HG02588 (cell line): ENCODE measurements around the gene TUBD1.

Experiments used
- ATAC-seq: cut with Tn5 transposase; IDR thresholded peaks from one replicate; pipeline ENCODE4 v1.9.1; 2021; ENCODE audit warnings: mild to moderate bottlenecking, moderate library complexity; ENCODE audit not compliant: unreplicated experiment

Gene TUBD1

GRCh38 chr17:59827721-59828477, 64.8 kb downstream of the TUBD1 start:
- no peak for ATAC-seq

DNA sequence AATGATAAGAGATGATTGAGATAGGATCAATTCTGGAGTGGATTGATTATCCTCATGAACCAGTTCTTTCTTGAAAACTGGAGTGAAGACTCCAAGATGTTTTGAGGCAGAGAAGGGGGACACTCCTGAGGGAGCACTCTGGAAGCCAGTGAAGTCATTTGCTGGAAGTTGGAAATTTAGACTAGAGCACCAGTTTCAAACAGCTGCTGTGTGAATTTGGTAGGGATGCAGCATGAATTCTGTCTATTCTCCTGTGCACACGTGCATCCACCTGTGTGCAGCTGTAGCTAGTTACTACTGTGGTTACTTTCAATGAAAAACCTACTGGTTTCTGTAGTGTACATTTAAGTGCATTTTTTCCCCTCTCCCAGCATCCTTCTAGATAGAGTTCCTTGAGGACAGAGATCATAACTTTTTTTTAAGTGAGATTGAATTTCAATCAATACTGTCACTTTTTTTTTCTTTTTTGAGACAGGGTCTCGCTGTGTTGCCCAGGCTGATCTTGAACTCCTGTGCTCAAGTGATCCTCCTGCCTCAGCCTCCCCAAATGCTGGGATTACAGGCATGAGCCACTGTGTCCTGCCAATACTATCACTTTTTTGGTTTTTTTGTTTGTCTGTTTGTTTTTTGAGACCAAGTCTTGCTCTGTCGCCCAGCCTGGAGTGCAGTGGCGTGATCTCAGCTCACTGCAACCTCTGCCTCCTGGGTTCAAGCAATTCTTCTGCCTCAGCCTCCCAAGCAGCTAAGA, 65.9 kb downstream of the TUBD1 start:
- no peak for ATAC-seq

GRCh38 chr17:59825533-59826322, 67.0 kb downstream of the TUBD1 start:
- ATAC-seq: no peak

GRCh38 chr17:59815965-59816364, 76.8 kb downstream of the TUBD1 start:
- ATAC-seq: no peak

DNA sequence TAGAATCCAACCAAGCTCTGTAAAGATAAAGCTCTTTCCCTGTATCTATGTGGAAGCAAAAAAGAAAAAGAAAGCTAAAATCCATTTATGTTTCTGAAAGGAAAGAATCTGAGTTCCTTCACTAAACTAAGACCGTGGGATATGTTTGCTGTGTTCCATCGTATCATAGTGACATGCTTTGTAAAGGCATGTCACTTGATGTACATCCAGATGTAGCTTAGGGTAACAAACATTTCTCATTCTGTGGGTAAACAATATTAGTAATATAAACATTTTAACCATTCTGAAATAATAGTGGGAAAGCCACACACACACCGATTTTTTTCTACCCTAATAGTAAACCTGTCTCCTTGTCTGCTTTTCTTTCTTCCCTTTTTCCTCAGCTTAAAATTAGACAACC, 78.1 kb downstream of the TUBD1 start:
- no peak for ATAC-seq

- ATAC-seq: no peak
Measured at GRCh38 chr17:59814276-59814675, 78.5 kb downstream of the TUBD1 start.

DNA sequence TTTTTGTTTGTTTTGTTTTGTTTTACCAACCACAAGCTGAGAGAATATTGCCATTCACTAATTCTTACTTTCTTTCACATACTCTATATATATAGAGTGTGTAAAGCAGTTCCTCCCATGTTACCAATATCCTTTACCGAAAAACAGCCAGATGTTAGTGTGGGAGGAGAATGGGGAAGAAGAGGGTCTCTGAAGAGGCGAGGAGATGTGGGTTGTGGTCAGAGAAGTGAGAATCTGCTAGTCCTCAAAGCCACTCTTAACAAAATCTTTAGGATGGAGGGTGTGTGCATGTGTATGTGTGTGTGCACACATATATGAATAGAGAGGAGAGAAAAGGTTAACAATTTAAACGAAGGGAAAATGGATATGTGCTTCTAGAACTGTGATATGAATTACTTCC, 80.6 kb downstream of the TUBD1 start:
- ATAC-seq: no peak

DNA sequence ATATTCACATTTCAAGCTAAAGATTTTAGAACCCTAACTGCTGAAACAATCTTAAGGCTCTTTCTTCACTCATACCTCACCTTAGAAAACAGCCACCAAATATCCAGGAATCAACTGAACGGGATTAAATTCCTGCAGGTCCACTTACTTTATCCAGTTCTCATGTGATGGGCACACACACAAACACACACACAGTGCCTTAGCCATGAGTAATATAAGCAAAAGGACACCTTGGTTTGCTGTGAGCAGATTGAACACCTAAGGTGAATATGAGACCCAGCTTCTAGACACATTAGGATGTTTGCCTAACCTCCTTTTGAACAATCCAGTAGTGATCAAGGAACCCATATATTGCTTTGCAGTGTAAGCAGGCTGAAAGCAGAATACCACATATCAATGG, 81.5 kb downstream of the TUBD1 start:
- ATAC-seq: no peak

- no peak for ATAC-seq
Measured at GRCh38 chr17:59810894-59811153, 81.9 kb downstream of the TUBD1 start.
